Right kidney (tissue), 9 donors: ENCODE results near the gene DHX34.
"Not testable (repeated sequence)": the region's sequence is repeated elsewhere in the genome, so short reads cannot be mapped to it uniquely, and the experiment has no call there.

ENCODE experiments used
- DNase-seq: peaks from one replicate; pipeline ENCODE4 v3.0.0-alpha.2; 2016
- long read RNA-seq, 8 donors: transcript quantifications; one replicate each; lab custom pipeline, GENCODE V29; 2026

DHX34 gene
- long read RNA-seq, donor 1, full-length matches to known transcripts: 1 of 6 reads
- long read RNA-seq, donor 1, partial matches to known transcripts: 5 of 6 reads
- long read RNA-seq, donor 1, other reads (novel, unspliced or antisense): 0 of 6 reads
- long read RNA-seq, donor 2, full-length matches to known transcripts: 1 of 1 reads
- long read RNA-seq, donor 2, partial matches to known transcripts: 0 of 1 reads
- long read RNA-seq, donor 2, other reads (novel, unspliced or antisense): 0 of 1 reads
- long read RNA-seq, donor 3: 0 reads
- long read RNA-seq, donor 4, partial matches to known transcripts: 0 of 1 reads
- long read RNA-seq, donor 4, other reads (novel, unspliced or antisense): 0 of 1 reads
- long read RNA-seq, donor 5: 0 reads
- long read RNA-seq, donor 6, partial matches to known transcripts: 5 of 5 reads
- long read RNA-seq, donor 6, other reads (novel, unspliced or antisense): 0 of 5 reads
- long read RNA-seq, donor 7: 0 reads
- long read RNA-seq, donor 8: 0 reads

- peak; percentile 88 for DNase-seq
Observed at GRCh38 chr19:47348819-47349795, at the start of gene DHX34. DHX34 (plus strand) TSS chr19:47349315; CDS start chr19:47353031, 3,716 bp downstream.

GRCh38 chr19:47300867-47301266 lies 48.2 kb upstream of the DHX34 start:
- DNase-seq: not testable (repeated sequence)

GRCh38 chr19:47302249-47302648 lies 46.9 kb upstream of the DHX34 start:
- no peak for DNase-seq

GRCh38 chr19:47303966-47304365 lies 45.1 kb upstream of the DHX34 start:
- no peak for DNase-seq

- peak; percentile 36 for DNase-seq
Observed at GRCh38 chr19:47305309-47305751, 43.8 kb upstream of the DHX34 start.

- DNase-seq: no peak
Observed at GRCh38 chr19:47306303-47306702, 42.8 kb upstream of the DHX34 start.

- no peak for DNase-seq
Observed at GRCh38 chr19:47309038-47309437, 40.1 kb upstream of the DHX34 start.

GRCh38 chr19:47309608-47310007 lies 39.5 kb upstream of the DHX34 start, which contains the start of gene C5AR1:
C5AR1 (plus strand) TSS chr19:47309861; CDS start chr19:47309896, 35 bp downstream.
- no peak for DNase-seq

- no peak for DNase-seq
Observed at GRCh38 chr19:47310323-47310722, 38.8 kb upstream of the DHX34 start.

GRCh38 chr19:47310819-47311218 lies 38.3 kb upstream of the DHX34 start:
- DNase-seq: no peak

- DNase-seq: no peak
Observed at GRCh38 chr19:47312366-47313006, 36.6 kb upstream of the DHX34 start.

GRCh38 chr19:47313754-47314295 lies 35.3 kb upstream of the DHX34 start:
- no peak for DNase-seq

GRCh38 chr19:47315125-47315821 lies 33.8 kb upstream of the DHX34 start:
- DNase-seq: no peak

- no peak for DNase-seq
Observed at GRCh38 chr19:47316513-47316912, 32.6 kb upstream of the DHX34 start.

- DNase-seq: no peak
Observed at GRCh38 chr19:47319923-47320871, 28.9 kb upstream of the DHX34 start.

- no peak for DNase-seq
Observed at GRCh38 chr19:47321630-47322029, 27.5 kb upstream of the DHX34 start.

- DNase-seq: no peak
Observed at GRCh38 chr19:47322058-47322457, 27.1 kb upstream of the DHX34 start.

GRCh38 chr19:47323409-47323808 lies 25.7 kb upstream of the DHX34 start:
- no peak for DNase-seq

GRCh38 chr19:47323872-47324271 lies 25.2 kb upstream of the DHX34 start:
- DNase-seq: no peak

GRCh38 chr19:47324502-47324901 lies 24.6 kb upstream of the DHX34 start:
- no peak for DNase-seq
